IPS DF 4.7 (cell line): ENCODE results near the gene NBEA.
A peak's percentile ranks its signal among the peaks of the same experiment; 100 is the strongest.
"Not testable (repeated sequence)": the region's sequence is repeated elsewhere in the genome, so short reads cannot be mapped to it uniquely, and the experiment has no call there.

Source experiments
- DNase-seq: peaks from one replicate; pipeline ENCODE4 v3.0.0-alpha.2; 2013; ENCODE audit warnings: low spot score; ENCODE audit errors: extremely low read depth

Gene NBEA

GRCh38 chr13:34941835-34942731 is at the start of gene NBEA:
Gene NBEA, plus strand, starts transcription at chr13:34942270. Its CDS starts 551 bp downstream, at chr13:34942821.
- DNase-seq: no peak

- DNase-seq: no peak
Observed at GRCh38 chr13:34894756-34895155, 47.3 kb upstream of the NBEA start.

- no peak for DNase-seq
Observed at GRCh38 chr13:34897220-34897619, 44.9 kb upstream of the NBEA start.

GRCh38 chr13:34899888-34900287 is 42.2 kb upstream of the NBEA start:
- DNase-seq: no peak

GRCh38 chr13:34900288-34900739 is 41.8 kb upstream of the NBEA start:
- DNase-seq: peak; percentile 86

- no peak for DNase-seq
Observed at GRCh38 chr13:34901572-34901971, 40.5 kb upstream of the NBEA start.

GRCh38 chr13:34911159-34911558 is 30.9 kb upstream of the NBEA start:
- no peak for DNase-seq

- no peak for DNase-seq
Observed at GRCh38 chr13:34913040-34913439, 29.0 kb upstream of the NBEA start.

GRCh38 chr13:34914416-34914815 is 27.7 kb upstream of the NBEA start:
- DNase-seq: peak; percentile 81

- no peak for DNase-seq
Observed at GRCh38 chr13:34926508-34926907, 15.6 kb upstream of the NBEA start.

GRCh38 chr13:34928676-34929075 is 13.4 kb upstream of the NBEA start:
- DNase-seq: not testable (repeated sequence)

GRCh38 chr13:34931572-34931971 is 10.5 kb upstream of the NBEA start:
- no peak for DNase-seq

- no peak for DNase-seq
Observed at GRCh38 chr13:34933349-34933748, 8.7 kb upstream of the NBEA start.

GRCh38 chr13:34933786-34934185 is 8.3 kb upstream of the NBEA start:
- no peak for DNase-seq

GRCh38 chr13:34935841-34936240 is 6.2 kb upstream of the NBEA start:
- DNase-seq: no peak

GRCh38 chr13:34939771-34940170 is 2.3 kb upstream of the NBEA start:
- no peak for DNase-seq

- no peak for DNase-seq
Observed at GRCh38 chr13:34941436-34941834, 635 bp upstream of the NBEA start.

- DNase-seq: no peak
Observed at GRCh38 chr13:34942732-34943435, 814 bp downstream of the NBEA start.

- DNase-seq: no peak
Observed at GRCh38 chr13:34943436-34944273, 1.6 kb downstream of the NBEA start.

GRCh38 chr13:34944274-34944634 is 2.2 kb downstream of the NBEA start:
- no peak for DNase-seq

GRCh38 chr13:34944751-34945150 is 2.7 kb downstream of the NBEA start:
- DNase-seq: no peak

GRCh38 chr13:34951528-34951927 is 9.5 kb downstream of the NBEA start:
- DNase-seq: no peak
